ENCODE measurements around the gene CELF5. TPM values are rescaled to one million over a fixed set of nuclear protein-coding genes. Genes with fewer than 3 reads are reported as not detected.

Gene CELF5
- total and polyA plus RNA-seq, 2 donors (not counting 1 experiment from before 2014, with no cell fraction given) = 0.15 TPM; not detected in 1

- H3K4me3 ChIP-seq (ENCODE audit: control extremely low read depth in 1 of 5, extremely low read depth in 1 of 5, insufficient read depth in 1 of 5, low read depth in 2 of 5, low read length in 4 of 5) = no peak overlapping the region
- no peak overlapping the region for H3K4me3 Mint-ChIP-seq
- ATAC-seq (ENCODE audit: low read depth) (no peak), DNase-seq (no peak)
- H3K27ac Mint-ChIP-seq = no peak overlapping the region
- 98% methylated on average over 36 of the region's 43 CpGs for WGBS (ENCODE audit: insufficient coverage)
- H3K4me1 Mint-ChIP-seq = no peaks in the 10 kb centered on the region
- H3K79me2 ChIP-seq (ENCODE audit: control insufficient read depth, insufficient read depth, low read length) = peaks cover 5% of the 10 kb centered on the region
- no peaks in the 10 kb centered on the region for H3K4me1 ChIP-seq (ENCODE audit: control insufficient read depth in 2 of 2, insufficient read depth in 2 of 2, low read length in 2 of 2)
- H4K20me1 ChIP-seq (ENCODE audit: control insufficient read depth, insufficient read depth, low read length, poor library complexity, severe bottlenecking) = peaks cover 8% of the 10 kb centered on the region
- no peak for TF ChIP-seq CTCF (IDR thresholded peaks at IDR 0.05)
- no peak for TF ChIP-seq EZH2 (IDR thresholded peaks at IDR 0.05; ENCODE audit: borderline replicate concordance, insufficient read depth, low read depth, low read length, poor library complexity, severe bottlenecking)
- H3K36me3 ChIP-seq (replicated peaks in 1 of 2; ENCODE audit: control extremely low read depth in 1 of 2, control insufficient read depth in 1 of 2, extremely low read depth in 1 of 2, insufficient read depth in 2 of 2, low read length in 1 of 2) = peaks cover 0 to 34% of the 10 kb centered on the region in 2 experiments
- POLR2A ChIA-PET = interaction anchor here (0.7 kb wide), 1 partner anchor 70 kb away, joined by 9 read pairs; no protein-coding TSS in a partner anchor
- peaks cover 0 to 8% (median 0%) of the 10 kb centered on the region in 3 donors for H3K9me3 ChIP-seq (ENCODE audit: control extremely low read depth in 1 of 3, control insufficient read depth in 2 of 3, insufficient read depth in 1 of 3, low read length in 2 of 3)
- no peaks in the 10 kb centered on the region for H3K9me3 Mint-ChIP-seq (ENCODE audit: insufficient read depth)
- H3K27me3 Mint-ChIP-seq = no peaks in the 10 kb centered on the region
- no peaks in the 10 kb centered on the region for H3K27me3 ChIP-seq (replicated peaks in 1 of 4; ENCODE audit: control extremely low read depth in 1 of 4, control insufficient read depth in 3 of 4, insufficient read depth in 4 of 4, low read length in 3 of 4)
- intact Hi-C loops (cut with micrococcal nuclease) = no loop called here
- no peak overlapping the region for H3K4me2 ChIP-seq (replicated peaks; ENCODE audit: low read depth, low read length, poor library complexity, severe bottlenecking)
- H3K9ac ChIP-seq (ENCODE audit: low read length) = no peak overlapping the region
- H2AFZ ChIP-seq (ENCODE audit: insufficient read depth, low read depth, low read length, poor library complexity, severe bottlenecking) = no peak overlapping the region
- CTCF ChIA-PET = interaction anchor here (0.6 kb wide), 1 partner anchor 25 kb away, joined by 3 read pairs; no protein-coding TSS in a partner anchor
- H3K27ac ChIP-seq (ENCODE audit: low read length in 2 of 2) = no peak overlapping the region
Observed at GRCh38 chr19:3198901-3199700, 25.4 kb upstream of the CELF5 start.

- TF ChIP-seq EZH2 (IDR thresholded peaks at IDR 0.05; ENCODE audit: borderline replicate concordance, insufficient read depth, low read depth, low read length, poor library complexity, severe bottlenecking) (no peak), CTCF (IDR thresholded peaks at IDR 0.05) (no peak)
- H3K4me2 ChIP-seq (replicated peaks; ENCODE audit: low read depth, low read length, poor library complexity, severe bottlenecking) = no peak overlapping the region
- H4K20me1 ChIP-seq (ENCODE audit: control insufficient read depth, insufficient read depth, low read length, poor library complexity, severe bottlenecking) = no peaks in the 10 kb centered on the region
- H2AFZ ChIP-seq (ENCODE audit: insufficient read depth, low read depth, low read length, poor library complexity, severe bottlenecking) = no peak overlapping the region
- peaks cover under 1% of the 10 kb centered on the region for H3K79me2 ChIP-seq (ENCODE audit: control insufficient read depth, insufficient read depth, low read length)
- no peaks in the 10 kb centered on the region for H3K9me3 ChIP-seq (ENCODE audit: control extremely low read depth in 1 of 3, control insufficient read depth in 2 of 3, insufficient read depth in 1 of 3, low read length in 2 of 3)
- intact Hi-C loops (cut with micrococcal nuclease) = no loop called here
- no peaks in the 10 kb centered on the region for H3K27me3 ChIP-seq (replicated peaks in 1 of 4; ENCODE audit: control extremely low read depth in 1 of 4, control insufficient read depth in 3 of 4, insufficient read depth in 4 of 4, low read length in 3 of 4)
- Mint-ChIP-seq H3K9me3 (ENCODE audit: insufficient read depth) (no peaks in the 10 kb centered on the region), H3K27ac (no peak overlapping the region), H3K27me3 (no peaks in the 10 kb centered on the region), H3K4me3 (no peak overlapping the region), H3K4me1 (no peaks in the 10 kb centered on the region)
- H3K27ac ChIP-seq (ENCODE audit: low read length in 2 of 2) = no peak overlapping the region
- ChIA-PET POLR2A (no interaction called here), CTCF (no interaction called here)
- ATAC-seq (ENCODE audit: low read depth) (no peak), DNase-seq (no peak)
- 97% methylated on average over 35 of the region's 39 CpGs for WGBS (ENCODE audit: insufficient coverage)
- no peak overlapping the region for H3K9ac ChIP-seq (ENCODE audit: low read length)
- no peak overlapping the region for H3K4me3 ChIP-seq (ENCODE audit: control extremely low read depth in 1 of 5, extremely low read depth in 1 of 5, insufficient read depth in 1 of 5, low read depth in 2 of 5, low read length in 4 of 5)
- peaks cover 0 to 45% of the 10 kb centered on the region in 2 experiments for H3K36me3 ChIP-seq (replicated peaks in 1 of 2; ENCODE audit: control extremely low read depth in 1 of 2, control insufficient read depth in 1 of 2, extremely low read depth in 1 of 2, insufficient read depth in 2 of 2, low read length in 1 of 2)
- no peaks in the 10 kb centered on the region for H3K4me1 ChIP-seq (ENCODE audit: control insufficient read depth in 2 of 2, insufficient read depth in 2 of 2, low read length in 2 of 2)
Observed at GRCh38 chr19:3201072-3201700, 23.3 kb upstream of the CELF5 start.

Measured in B cell (primary cell).